ENCODE data around the gene RAPGEF5.

RAPGEF5 gene

DNA sequence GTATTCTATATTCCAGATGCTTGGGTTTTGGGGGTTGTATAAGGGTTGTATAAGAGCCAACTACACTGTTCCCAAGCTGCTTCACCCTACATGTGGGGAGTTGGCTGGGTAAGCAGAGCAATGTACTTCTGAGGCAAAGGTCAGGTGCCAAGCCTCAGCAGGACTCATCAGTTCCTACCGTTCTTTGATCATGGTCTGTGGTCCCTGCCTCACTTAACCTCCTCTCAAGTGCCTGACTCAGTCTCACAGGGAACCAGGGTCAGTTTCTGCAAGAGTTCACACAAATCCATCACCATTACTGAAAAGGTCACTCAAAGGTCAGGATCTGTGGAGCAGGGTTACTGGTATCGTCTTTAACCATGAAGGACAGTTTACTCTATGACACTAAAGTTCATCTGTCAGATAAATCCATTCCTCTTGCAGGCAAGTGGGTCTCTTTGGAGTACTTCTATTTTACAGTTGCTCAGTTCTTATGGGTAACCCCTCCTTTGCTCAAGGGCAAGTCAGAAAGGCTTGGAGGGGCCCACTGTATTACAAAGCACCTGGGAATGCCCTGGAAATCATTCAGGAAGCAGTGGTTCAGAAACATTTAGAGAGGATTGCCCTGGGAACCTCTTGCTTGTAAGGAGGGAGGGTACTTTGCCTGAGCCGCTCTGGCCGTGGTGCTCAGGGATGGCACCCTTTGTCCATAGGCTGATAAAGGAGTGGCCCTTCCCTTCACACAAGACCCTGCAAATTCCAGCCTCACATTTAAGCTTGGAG, 227.0 kb downstream of the RAPGEF5 start:
- CTCF ChIA-PET: interaction anchor here (1.0 kb wide), 1 partner anchor 10 kb away, joined by 4 read pairs; no protein-coding TSS in a partner anchor
- POLR2A ChIA-PET: no interaction called here
- TF ChIP-seq, protein P1, sequence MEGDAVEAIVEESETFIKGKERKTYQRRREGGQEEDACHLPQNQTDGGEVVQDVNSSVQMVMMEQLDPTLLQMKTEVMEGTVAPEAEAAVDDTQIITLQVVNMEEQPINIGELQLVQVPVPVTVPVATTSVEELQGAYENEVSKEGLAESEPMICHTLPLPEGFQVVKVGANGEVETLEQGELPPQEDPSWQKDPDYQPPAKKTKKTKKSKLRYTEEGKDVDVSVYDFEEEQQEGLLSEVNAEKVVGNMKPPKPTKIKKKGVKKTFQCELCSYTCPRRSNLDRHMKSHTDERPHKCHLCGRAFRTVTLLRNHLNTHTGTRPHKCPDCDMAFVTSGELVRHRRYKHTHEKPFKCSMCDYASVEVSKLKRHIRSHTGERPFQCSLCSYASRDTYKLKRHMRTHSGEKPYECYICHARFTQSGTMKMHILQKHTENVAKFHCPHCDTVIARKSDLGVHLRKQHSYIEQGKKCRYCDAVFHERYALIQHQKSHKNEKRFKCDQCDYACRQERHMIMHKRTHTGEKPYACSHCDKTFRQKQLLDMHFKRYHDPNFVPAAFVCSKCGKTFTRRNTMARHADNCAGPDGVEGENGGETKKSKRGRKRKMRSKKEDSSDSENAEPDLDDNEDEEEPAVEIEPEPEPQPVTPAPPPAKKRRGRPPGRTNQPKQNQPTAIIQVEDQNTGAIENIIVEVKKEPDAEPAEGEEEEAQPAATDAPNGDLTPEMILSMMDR (IDR thresholded peaks at IDR 0.05; ENCODE audit: control extremely low read depth, extremely low read depth, low read depth, missing control alignments): no peak
- no peak for DNase-seq (ENCODE audit: extremely low spot score)

GRCh38 chr7:22129166-22129565, 227.8 kb downstream of the RAPGEF5 start:
- no peak for DNase-seq (ENCODE audit: extremely low spot score)
- ChIA-PET POLR2A (no interaction called here), CTCF (interaction anchor here (1.0 to 2.2 kb wide), 2 partner anchors 11 to 19 kb away, joined by 4 to 12 read pairs; no protein-coding TSS in a partner anchor)
- TF ChIP-seq, protein P1 (IDR thresholded peaks at IDR 0.05; ENCODE audit: control extremely low read depth, extremely low read depth, low read depth, missing control alignments): no peak

- DNase-seq (ENCODE audit: extremely low spot score): no peak
- TF ChIP-seq, protein P1 (IDR thresholded peaks at IDR 0.05; ENCODE audit: control extremely low read depth, extremely low read depth, low read depth, missing control alignments): no peak
- ChIA-PET POLR2A (no interaction called here), CTCF (interaction anchor here (1.7 to 2.2 kb wide), 2 partner anchors 10 to 19 kb away, joined by 4 to 12 read pairs; no protein-coding TSS in a partner anchor)
Observed at GRCh38 chr7:22128528-22128920, 228.4 kb downstream of the RAPGEF5 start.

DNA sequence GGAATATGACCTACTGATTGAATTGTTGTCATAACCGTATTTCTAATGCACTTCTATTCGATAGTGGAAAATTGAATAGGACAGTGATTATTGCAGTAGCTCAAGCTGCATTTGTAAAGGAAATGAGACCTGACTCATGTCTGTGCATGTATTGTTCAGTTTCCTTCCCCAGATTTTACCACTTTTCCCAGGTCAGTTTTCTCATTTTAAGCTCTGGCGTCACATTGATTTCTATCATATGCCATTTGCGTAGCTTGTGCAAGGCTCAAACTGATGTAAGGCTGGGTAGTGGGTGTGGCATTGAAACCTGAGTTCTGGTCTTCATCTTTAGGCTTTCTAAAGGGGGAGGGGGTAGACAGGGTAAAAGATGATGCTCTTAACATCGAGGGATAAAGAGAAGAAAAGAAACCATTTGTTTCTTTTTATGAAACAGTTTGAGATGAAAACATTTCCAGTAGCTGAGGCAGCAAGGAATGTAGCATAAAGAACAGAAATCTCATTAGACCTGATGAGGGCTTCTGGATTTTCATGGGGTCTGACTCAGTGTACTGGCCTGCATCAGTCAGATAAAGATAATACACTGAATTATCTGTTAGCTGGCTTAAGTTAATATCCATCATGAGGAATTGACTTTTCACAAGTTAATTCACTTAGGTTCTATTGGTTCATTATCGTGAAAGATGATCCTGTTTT, 229.0 kb downstream of the RAPGEF5 start:
- POLR2A ChIA-PET: no interaction called here
- TF ChIP-seq, protein P1 (IDR thresholded peaks at IDR 0.05; ENCODE audit: control extremely low read depth, extremely low read depth, low read depth, missing control alignments): no peak
- CTCF ChIA-PET: interaction anchor here (0.9 to 2.2 kb wide), 6 partner anchors 9 to 122 kb away, joined by 3 to 12 read pairs (median 4); no protein-coding TSS in a partner anchor
- no peak for DNase-seq (ENCODE audit: extremely low spot score)

- ChIA-PET POLR2A (no interaction called here), CTCF (interaction anchor here (0.9 to 1.9 kb wide), 5 partner anchors 10 to 360 kb away, joined by 4 to 9 read pairs (median 4); no protein-coding TSS in a partner anchor)
- TF ChIP-seq, protein P1 (IDR thresholded peaks at IDR 0.05; ENCODE audit: control extremely low read depth, extremely low read depth, low read depth, missing control alignments): no peak
- no peak for DNase-seq (ENCODE audit: extremely low spot score)
Observed at GRCh38 chr7:22125436-22125835, 231.5 kb downstream of the RAPGEF5 start.

- CTCF ChIA-PET: interaction anchor here (0.9 to 1.9 kb wide), 4 partner anchors 10 to 361 kb away, joined by 4 to 9 read pairs (median 6); no protein-coding TSS in a partner anchor
- POLR2A ChIA-PET: no interaction called here
- TF ChIP-seq, protein P1 (IDR thresholded peaks at IDR 0.05; ENCODE audit: control extremely low read depth, extremely low read depth, low read depth, missing control alignments): no peak
- DNase-seq (ENCODE audit: extremely low spot score): no peak
Observed at GRCh38 chr7:22124941-22125340, 232.0 kb downstream of the RAPGEF5 start.
